Kidney epithelial cell (primary cell): Measurements from ENCODE around the gene KCNQ1. TPM values are rescaled to one million over a fixed set of nuclear protein-coding genes. Genes with fewer than 3 reads are reported as not detected.

Experiments
- DNase-seq: peaks from one replicate; pipeline ENCODE4 v3.0.0-alpha.2; 2010; ENCODE audit warnings: low read depth
- H3K27me3 ChIP-seq: 2 replicates; pipeline ENCODE4 v1.6.0; 2011; ENCODE audit warnings: low read length; ENCODE audit not compliant: control insufficient read depth, insufficient read depth
- H3K36me3 ChIP-seq: 2 replicates; pipeline ENCODE4 v1.5.1; 2011; ENCODE audit warnings: low read length; ENCODE audit not compliant: control insufficient read depth, insufficient read depth
- H3K4me3 ChIP-seq: 2 replicates; pipeline ENCODE4 v1.5.1; 2011; ENCODE audit warnings: low read depth, mild to moderate bottlenecking, control low read depth, low read length
- total RNA-seq: library from RNA; depleted of rRNA; stranded (reverse); fragments of >200 nt; gene quantifications from 2 replicates; pipeline ENCODE4 v1.2.3, GENCODE V29; 2015
- TF ChIP-seq, protein P1 (sequence below): IDR thresholded peaks from 2 replicates; pipeline ENCODE4 v1.5.1; 2011; ENCODE audit warnings: mild to moderate bottlenecking, moderate library complexity, low read length, control low read depth, inconsistent platforms; ENCODE audit not compliant: insufficient read depth, poor library complexity, severe bottlenecking

Gene KCNQ1
- total RNA-seq, 1 donor from 2014 or later = 2.3 TPM

DNA sequence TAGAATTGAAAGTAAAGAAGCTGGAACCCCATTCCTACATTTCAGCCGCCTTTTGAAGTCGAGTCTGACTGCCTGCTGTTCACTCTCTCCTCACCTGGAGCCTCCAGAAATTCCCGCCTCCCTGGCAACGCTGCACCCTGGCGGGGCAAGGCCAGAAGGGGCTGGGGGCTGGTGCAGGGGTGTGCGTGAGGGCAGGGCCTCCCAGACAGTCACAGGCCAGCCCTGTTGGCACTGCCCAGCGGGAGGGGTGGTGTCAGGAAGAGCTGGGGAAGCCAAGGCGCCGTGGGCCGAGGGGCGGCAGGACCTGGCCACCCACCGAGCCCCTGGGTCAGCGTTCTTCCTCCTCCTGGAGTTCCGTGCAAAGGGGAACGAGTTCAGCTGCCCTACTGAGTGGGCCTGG is 131.7 kb downstream of the KCNQ1 start:
- no peak for DNase-seq
- H3K36me3 ChIP-seq = no peaks in the 10 kb centered on the region
- H3K4me3 ChIP-seq = no peak overlapping the region
- peaks cover 4% of the 10 kb centered on the region for H3K27me3 ChIP-seq
- TF ChIP-seq, protein P1, sequence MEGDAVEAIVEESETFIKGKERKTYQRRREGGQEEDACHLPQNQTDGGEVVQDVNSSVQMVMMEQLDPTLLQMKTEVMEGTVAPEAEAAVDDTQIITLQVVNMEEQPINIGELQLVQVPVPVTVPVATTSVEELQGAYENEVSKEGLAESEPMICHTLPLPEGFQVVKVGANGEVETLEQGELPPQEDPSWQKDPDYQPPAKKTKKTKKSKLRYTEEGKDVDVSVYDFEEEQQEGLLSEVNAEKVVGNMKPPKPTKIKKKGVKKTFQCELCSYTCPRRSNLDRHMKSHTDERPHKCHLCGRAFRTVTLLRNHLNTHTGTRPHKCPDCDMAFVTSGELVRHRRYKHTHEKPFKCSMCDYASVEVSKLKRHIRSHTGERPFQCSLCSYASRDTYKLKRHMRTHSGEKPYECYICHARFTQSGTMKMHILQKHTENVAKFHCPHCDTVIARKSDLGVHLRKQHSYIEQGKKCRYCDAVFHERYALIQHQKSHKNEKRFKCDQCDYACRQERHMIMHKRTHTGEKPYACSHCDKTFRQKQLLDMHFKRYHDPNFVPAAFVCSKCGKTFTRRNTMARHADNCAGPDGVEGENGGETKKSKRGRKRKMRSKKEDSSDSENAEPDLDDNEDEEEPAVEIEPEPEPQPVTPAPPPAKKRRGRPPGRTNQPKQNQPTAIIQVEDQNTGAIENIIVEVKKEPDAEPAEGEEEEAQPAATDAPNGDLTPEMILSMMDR = no peak

DNA sequence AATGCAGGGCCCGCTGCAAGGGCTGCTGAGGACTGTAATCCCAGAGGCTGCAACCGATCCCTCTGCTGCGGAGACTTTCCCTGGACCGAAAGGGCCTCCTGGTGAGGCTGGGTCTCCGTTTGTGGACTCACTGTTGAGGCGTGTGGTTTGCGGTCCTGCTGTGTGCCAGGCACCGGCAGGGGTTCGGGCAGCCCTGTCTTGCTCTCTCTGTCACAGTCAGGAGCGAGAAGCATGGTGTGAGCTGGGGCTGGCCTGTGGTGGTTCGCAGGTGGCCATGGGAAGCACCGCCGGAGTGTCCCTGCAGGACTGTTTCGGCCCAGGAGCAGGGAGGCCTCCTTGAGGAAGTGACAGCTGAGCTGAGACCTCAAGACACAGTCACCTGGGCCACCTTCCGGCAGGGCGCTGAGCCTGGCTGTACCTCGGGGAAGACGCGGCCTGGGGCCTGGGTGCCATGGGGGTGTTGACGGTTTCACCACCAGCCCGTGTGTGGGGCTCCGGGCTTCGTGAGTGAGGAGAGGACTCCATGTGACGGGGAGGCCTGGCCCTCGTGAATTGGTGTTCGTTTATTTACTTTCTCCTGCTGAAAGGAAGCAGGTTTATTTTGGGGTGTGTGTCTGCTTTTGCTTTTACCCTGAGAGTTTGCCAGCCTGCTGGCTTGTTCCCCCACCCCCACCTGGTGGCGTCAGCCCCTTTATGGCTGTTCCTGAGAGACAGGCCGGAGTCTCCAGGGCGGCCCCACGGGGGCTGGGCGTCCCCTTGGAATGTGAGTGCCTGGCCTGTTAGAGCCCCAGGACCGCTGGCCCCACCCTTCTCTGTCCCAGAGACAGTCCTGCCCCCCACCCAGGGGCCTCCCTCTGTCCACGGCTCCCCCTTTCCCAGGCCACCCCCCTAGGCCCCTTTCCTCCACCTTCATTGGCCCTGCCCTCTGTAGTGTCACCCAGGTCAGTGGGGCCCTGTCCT is 132.5 kb downstream of the KCNQ1 start:
- H3K4me3 ChIP-seq = no peak overlapping the region
- TF ChIP-seq, protein P1 = no peak
- no peak for DNase-seq
- H3K36me3 ChIP-seq = no peaks in the 10 kb centered on the region
- H3K27me3 ChIP-seq = peaks cover 4% of the 10 kb centered on the region

DNA sequence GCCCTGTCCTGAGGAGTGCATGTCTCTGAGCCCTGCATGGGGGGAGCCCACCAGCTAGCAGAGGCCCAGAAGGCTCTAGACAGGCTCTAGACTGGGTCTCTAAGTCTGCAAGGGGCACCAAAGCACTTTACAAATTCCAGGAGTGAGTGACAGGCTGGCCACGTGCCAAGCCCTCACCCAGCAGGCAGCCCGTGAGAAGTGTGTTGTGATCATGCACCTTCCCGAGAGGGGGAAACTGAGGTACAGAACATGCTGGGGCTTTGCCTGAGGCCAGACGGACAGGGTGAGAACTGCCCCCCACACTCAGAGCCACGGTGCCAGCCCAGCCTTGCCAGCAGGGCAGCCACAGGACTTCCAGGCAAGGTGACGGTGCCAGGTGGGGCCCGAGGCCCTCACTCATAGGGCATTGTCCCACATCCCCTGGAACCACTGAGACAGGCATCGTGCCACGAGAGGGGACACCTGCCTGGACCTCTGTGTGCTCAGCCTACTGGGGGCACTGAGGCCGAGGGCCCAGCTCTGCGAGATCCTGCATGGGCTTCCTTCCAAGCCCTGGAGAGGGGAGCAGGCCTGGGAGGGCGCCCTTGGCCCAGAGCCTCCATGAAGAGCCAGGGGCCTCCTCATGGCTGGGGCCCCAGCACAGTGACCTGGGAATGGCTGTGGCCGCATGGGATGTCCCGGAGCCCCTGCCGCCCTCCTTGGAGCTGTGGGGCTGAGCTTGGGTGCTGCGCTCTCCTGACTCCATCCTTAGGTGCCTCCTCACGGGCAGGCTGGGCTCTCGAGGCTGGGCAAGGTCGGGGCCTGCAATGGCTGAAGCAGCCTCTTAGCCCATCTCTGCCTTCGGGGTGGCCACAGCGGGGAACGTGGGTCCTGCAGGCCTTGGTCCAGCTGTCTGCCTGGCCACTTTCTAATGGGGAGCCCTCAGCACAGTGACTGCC is 133.5 kb downstream of the KCNQ1 start:
- no peak for DNase-seq
- no peak overlapping the region for H3K4me3 ChIP-seq
- H3K36me3 ChIP-seq = no peaks in the 10 kb centered on the region
- H3K27me3 ChIP-seq = peaks cover 4% of the 10 kb centered on the region
- TF ChIP-seq, protein P1 = no peak

DNA sequence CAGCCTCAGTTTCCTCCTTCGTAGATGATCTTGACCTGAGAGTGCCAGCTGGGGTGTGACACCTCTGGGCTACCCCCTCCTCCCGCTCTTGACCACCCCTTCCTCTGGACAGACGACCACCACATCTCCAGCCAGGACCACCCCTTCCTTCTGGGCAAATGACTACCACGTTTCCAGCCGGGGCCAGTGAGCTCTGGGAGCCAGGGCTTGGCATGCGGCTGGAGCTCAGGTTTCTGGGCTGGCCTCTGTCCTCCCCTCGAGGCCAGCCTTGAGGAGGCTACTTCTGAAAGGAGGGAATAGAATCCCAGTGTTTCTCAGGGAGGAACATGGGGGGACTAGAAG is 134.1 kb downstream of the KCNQ1 start:
- Histone ChIP-seq H3K27me3 (peaks cover 4% of the 10 kb centered on the region), H3K4me3 (no peak overlapping the region), H3K36me3 (no peaks in the 10 kb centered on the region)
- TF ChIP-seq, protein P1 = no peak
- DNase-seq = no peak

DNA sequence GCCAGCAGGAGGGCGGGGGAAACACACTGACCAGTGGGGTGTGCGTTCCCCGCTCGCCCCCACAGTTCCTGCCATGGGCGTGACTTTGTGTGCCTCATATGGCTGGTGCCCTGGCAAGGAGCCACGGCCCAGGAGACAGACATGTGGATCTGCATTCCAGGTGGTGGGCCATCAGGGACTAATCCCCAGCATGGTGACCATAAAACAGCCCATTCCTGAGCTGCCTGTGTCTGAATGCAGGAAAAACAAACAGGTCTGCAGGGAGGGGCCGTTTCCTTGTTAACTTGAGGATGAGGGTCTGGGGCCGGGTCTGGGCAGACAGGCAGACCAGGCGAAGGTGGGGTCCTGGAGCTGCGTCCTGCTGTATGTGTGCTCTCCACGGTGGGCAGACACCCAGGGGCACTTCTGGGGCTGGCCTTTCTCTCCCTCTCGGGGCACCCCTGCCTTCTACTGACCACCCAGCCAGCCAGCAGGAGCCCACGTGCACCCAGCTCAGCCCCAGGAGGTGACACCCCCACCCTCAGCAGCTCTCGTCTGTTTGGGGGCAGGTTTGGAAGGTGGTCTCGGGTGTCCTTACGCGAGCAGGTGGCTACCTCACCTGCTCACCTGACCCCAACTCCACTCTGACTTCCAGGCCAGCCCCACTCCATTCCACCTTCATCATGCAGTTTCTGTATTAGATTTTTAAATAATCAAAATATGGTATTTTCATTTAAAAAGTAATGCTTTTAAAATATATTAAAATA is 134.7 kb downstream of the KCNQ1 start:
- TF ChIP-seq, protein P1 = no peak
- Histone ChIP-seq H3K36me3 (no peaks in the 10 kb centered on the region), H3K27me3 (peaks cover 4% of the 10 kb centered on the region), H3K4me3 (no peak overlapping the region)
- no peak for DNase-seq
